ENCODE results near the gene PDE4B.
A peak's percentile ranks its signal among the peaks of the same experiment; 100 is the strongest.

PDE4B gene

DNA sequence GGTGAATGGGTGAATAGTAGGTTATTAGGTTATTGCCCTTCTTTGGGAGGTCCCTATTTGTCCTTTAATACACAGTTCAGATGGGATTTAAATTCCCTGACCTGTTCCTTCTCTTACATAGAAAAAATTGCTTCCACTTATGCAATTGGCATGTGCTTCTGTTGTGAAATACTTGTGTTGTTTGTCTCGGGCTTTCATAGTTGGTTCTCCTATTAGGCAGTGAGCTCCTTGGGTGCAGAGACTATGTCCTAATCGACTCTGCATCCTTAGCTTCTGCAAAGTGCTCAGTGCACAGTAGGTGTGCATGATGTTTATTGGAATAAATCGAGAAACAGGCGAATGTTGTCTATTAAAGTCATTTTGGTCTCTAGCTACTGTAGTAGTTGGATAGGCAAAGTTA is 1.3 kb upstream of the PDE4B start:
- no peak for DNase-seq

DNA sequence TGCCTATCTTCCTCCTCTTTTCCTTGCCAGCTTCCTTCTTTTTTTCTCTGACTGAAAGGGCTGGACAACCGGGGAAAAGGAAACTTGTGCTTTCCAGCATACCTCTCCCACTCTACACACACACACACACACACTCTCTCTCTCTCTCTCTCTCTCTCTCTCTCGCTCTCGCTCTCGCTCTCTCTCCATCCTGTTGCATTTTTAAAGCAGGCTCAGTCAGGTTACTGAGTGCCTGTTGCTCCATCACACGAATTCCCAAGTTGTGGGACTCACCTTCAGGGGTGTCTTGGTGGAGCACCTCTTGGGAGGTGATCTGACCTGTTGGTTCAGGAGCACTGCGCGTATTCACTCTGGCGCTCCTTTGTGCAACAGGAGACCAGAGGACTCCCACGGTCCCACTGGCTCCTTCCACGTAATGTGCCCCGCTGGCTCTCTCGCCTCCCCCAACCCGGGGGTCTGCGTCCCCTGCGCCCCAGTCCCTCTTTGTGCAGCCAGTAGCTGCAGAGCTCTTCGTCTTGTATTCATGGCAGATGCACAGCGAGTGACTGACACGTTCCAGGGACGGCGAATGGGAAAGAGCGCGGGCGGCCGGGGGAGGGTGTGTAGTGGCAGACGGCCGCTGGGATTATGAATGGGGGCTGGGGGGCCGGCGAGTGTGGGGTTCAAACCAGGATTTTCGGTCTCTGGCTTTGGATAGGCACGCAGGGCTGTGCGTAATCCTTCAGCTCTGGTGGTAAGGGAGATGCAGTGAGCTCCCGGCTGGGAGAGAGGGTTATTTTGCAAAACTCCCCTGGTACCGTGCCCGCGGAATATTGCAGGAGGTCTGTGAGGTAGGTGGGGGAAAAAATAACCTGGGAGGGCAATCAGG is 660 bp upstream of the PDE4B start:
- no peak for DNase-seq
- TF ChIP-seq GATA1 (IDR thresholded peaks at IDR 0.05; ENCODE audit: low read depth, low read length): no peak
- no peak for TF ChIP-seq POLR2A (IDR thresholded peaks at IDR 0.05; ENCODE audit: low read length)

More for the DNA sequence above, 1.3 kb upstream of the PDE4B start:
- TF ChIP-seq POLR2A (IDR thresholded peaks at IDR 0.05; ENCODE audit: low read length) (no peak), GATA1 (IDR thresholded peaks at IDR 0.05; ENCODE audit: low read depth, low read length) (no peak)

DNA sequence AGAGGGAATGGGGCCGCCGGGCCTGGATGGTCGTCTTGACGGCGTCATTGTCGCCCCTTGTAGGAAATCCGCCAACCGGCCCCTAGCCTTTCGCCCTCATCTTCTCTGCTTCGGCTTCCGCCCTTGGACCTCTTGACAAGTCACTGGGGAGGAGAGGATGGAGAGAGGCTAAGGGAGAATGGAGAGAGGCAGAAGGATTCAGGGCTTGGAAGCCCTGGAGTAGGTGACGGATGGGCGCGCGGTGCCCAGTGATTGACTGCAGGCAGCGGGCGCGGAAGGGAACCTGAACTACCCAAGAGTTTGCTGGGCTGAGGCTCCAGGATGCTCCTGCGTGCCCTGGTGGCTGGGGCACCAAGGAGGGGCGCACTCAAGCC is 651 bp downstream of the PDE4B start:
- no peak for DNase-seq

DNA sequence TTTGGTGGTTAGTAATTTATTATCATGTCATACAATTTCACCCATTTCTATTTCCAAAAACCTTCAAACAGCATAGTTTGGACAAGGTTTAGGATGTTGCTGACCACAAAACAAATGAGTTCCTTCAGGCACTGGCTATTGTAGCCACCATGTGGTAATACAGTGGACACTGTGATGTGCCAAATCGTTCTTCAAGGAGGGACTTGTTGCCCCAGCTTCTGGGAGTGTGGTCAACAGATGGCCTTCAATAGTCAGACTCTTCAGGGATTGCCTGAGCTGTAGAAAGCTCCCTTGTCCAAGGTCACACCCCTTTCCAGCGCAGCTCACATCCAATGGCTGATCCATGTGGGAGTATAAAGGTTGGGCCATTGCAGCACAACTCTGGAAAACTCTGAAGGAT is 2.6 kb downstream of the PDE4B start:
- TF ChIP-seq POLR2A (IDR thresholded peaks at IDR 0.05; ENCODE audit: low read length) (no peak), GATA1 (IDR thresholded peaks at IDR 0.05; ENCODE audit: low read depth, low read length) (no peak)
- no peak for DNase-seq

More for the DNA sequence above, 651 bp downstream of the PDE4B start:
- TF ChIP-seq GATA1 (IDR thresholded peaks at IDR 0.05; ENCODE audit: low read depth, low read length): no peak
- TF ChIP-seq POLR2A (IDR thresholded peaks at IDR 0.05; ENCODE audit: low read length): no peak

DNA sequence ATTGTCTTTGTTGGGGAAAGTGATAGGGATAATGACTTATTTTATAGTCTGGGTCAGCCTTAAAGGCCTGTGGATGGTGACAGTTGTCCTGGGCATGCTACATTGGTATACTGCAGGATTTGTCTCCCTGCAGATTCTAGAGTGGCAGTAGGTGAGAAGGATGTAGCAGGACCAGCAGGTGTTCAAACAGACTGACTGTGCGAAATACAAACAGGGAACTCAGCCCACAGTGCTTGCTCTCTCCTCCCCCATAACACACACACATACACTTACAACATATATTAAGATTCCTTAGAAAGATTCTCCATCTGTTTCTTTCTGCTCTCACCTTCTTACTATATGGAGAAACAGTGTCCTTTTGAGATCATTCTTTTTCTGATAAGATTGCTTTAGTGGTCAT is 6.9 kb downstream of the PDE4B start:
- TF ChIP-seq POLR2A (IDR thresholded peaks at IDR 0.05; ENCODE audit: low read length) (no peak), GATA1 (IDR thresholded peaks at IDR 0.05; ENCODE audit: low read depth, low read length) (no peak)

DNA sequence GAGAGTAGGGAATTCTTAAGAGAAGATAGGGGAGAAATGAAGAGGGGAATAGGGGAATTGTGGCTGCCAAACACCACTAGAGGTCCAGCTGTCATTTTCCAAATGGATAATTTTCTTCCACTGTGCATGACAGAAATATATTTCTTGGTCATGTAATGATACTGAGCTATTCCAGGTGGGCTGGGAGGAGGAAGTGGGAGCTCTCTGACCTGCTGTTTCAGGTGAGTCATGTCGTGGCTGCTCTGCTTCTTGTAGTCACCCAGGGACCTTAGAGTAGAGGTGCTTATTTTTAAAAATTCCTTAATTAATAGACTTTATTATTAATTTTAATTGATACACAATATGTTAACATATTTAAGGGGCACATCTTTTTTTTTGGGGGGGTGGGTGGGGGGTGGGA is 11.9 kb downstream of the PDE4B start:
- no peak for TF ChIP-seq POLR2A (IDR thresholded peaks at IDR 0.05; ENCODE audit: low read length)
- no peak for TF ChIP-seq GATA1 (IDR thresholded peaks at IDR 0.05; ENCODE audit: low read depth, low read length)
- no peak for DNase-seq

More for the DNA sequence above, 6.9 kb downstream of the PDE4B start:
- no peak for DNase-seq

DNA sequence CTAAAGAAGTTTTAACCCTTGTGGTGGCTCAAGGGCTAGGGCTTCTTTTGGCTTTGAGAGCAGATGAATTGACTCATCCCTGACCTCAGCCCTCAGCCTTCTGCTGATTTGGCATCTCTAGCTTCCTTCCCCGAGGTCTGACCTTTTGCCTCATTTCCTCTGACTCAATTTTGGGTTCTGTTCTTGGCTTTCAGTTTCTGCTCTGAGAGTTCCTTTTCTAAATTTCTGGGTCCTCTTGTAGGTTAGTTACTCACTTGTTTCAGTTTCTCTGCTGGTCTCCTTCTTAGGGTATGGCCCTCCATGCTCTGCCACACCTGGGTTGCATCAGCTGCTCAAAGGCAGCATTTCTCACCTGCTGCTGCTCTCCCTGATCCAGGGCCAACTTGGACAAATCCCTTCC is 19.4 kb downstream of the PDE4B start:
- peak in 1 of 2 experiments; percentile 42 for DNase-seq
- TF ChIP-seq GATA1 (IDR thresholded peaks at IDR 0.05; ENCODE audit: low read depth, low read length) (no peak), POLR2A (IDR thresholded peaks at IDR 0.05; ENCODE audit: low read length) (no peak)

DNA sequence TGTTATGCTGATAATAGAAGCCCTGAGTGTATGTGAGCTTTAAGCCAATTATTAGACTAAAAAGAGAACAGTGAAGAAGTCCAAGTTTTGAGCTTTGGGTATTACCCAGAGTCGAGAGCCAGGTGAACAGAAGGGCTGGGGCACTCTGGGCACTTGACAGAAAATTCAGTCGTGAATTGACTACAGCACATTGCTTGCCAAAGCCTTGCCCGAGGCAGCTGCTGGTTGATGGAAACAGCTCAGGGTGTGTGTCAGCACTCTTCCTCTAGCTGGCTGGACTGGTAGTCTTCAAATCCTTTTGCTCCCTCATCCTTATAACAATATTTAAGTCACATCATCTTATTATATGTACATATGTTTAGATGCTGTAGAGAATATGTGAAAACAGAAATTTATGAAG is 21.3 kb downstream of the PDE4B start:
- no peak for DNase-seq
- TF ChIP-seq POLR2A (IDR thresholded peaks at IDR 0.05; ENCODE audit: low read length) (no peak), GATA1 (IDR thresholded peaks at IDR 0.05; ENCODE audit: low read depth, low read length) (no peak)

DNA sequence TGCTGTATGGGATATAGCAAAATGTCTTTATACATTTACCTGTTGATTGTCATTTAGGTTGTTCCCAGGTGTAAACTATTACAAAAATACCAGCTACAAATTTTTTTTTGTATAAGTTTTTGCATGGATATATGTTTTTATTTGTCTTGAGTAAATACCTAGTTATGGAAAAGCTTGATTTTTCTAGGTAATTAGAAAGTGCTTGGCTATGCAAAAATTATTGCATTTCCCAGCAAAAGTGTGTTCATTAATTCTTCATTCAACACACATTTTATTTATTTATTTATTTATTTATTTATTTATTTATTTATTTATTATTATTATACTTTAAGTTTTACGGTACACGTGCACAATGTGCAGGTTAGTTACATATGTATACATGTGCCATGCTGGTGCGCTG is 22.1 kb downstream of the PDE4B start:
- no peak for DNase-seq
- TF ChIP-seq GATA1 (IDR thresholded peaks at IDR 0.05; ENCODE audit: low read depth, low read length): no peak
- TF ChIP-seq POLR2A (IDR thresholded peaks at IDR 0.05; ENCODE audit: low read length): no peak

DNA sequence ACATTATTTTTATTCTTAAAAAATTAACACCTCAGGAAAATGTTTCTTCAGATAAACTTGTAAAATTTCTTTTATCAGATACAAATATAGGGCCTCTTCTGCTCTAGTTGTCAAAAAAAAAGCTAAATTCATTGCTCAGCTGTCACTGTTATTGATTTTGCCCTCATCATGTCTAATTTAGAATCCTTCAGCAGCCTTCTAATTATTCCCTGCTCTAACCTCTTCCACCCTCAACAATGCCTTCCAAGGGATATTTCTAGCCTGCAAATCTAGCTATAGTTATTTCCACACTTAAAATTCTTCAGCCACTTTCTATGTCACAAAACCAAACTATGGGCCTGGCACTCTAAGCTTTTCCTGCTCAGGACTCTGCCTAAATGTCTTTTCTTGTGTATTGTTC is 25.2 kb downstream of the PDE4B start:
- TF ChIP-seq GATA1 (IDR thresholded peaks at IDR 0.05; ENCODE audit: low read depth, low read length) (no peak), POLR2A (IDR thresholded peaks at IDR 0.05; ENCODE audit: low read length) (no peak)
- no peak for DNase-seq

DNA sequence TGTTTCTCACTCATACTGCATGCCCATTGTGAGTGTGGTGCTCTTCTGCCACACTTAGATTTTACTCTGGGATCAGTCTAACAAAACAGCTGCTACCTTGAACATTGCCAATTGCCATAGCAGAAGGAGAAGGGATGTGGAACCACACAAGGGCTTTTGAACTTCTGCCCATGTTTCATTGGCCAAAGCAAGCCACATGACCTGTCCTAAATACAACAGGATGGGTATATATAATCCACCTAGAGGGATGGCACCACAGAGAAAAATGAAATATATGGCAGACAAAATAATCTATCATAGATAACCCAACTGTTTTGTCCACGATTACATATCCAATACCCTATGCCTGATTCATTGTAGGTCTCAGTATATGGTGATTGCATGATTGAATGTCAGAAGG is 26.3 kb downstream of the PDE4B start:
- TF ChIP-seq POLR2A (IDR thresholded peaks at IDR 0.05; ENCODE audit: low read length): no peak
- no peak for DNase-seq

DNA sequence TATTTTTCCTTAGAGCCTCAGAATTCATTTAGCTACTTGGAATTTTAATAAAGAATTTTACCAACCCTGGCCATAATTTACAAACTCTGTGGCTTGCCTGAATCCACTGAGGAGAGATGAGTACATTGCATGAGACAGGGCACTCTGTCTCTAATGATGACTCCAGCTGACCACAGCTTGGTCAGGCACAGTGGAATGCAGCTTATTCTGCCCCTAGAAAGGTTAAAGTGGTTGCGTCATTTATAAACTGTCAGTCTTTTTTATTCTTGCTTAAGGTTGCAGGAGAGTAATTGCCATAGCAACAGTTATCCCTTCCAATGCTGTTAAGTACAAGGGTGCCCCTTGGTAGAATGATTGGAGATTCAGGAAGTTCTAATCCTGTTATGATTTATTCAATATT is 28.3 kb downstream of the PDE4B start:
- TF ChIP-seq GATA1 (IDR thresholded peaks at IDR 0.05; ENCODE audit: low read depth, low read length): no peak
- no peak for TF ChIP-seq POLR2A (IDR thresholded peaks at IDR 0.05; ENCODE audit: low read length)
- DNase-seq: no peak

DNA sequence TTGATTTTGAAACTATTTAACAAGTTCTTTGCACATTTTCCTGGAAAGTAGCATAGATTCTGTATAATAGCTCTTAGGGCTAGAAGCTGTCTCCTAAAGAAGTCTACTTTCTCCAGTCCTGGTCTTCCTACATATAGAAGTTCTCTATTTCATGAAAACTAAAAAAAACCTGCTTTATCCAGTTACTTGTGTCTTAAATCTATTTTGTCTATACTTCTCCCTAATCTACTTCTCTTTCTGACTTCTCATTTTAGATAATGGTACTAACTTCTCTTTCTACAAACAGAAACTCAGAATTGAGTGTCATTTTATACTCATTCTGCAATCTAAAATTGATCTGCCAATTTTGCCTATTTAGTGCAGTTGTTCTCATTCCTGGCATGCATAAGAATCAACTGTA is 28.7 kb downstream of the PDE4B start:
- no peak for TF ChIP-seq GATA1 (IDR thresholded peaks at IDR 0.05; ENCODE audit: low read depth, low read length)
- TF ChIP-seq POLR2A (IDR thresholded peaks at IDR 0.05; ENCODE audit: low read length): no peak
- DNase-seq: no peak

DNA sequence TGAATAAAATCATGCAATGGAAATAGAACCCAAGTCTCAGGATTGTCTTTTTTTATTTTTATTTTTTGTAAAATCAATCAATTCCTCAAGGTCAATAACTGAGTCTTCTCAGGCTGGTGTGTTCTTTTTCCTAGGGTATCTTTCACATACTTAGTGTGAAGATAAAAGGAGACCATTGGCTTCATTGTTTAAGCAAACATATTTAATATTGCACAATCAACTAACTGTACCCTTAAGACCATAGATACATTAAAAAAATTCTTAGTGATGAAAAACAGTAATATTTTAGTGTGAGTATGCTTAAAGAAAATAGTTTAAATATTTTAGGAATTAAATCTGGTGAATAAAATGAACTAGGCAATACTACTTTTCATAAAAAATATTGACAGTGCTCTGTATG is 31.4 kb downstream of the PDE4B start:
- DNase-seq: no peak
- no peak for TF ChIP-seq POLR2A (IDR thresholded peaks at IDR 0.05; ENCODE audit: low read length)
- no peak for TF ChIP-seq GATA1 (IDR thresholded peaks at IDR 0.05; ENCODE audit: low read depth, low read length)

DNA sequence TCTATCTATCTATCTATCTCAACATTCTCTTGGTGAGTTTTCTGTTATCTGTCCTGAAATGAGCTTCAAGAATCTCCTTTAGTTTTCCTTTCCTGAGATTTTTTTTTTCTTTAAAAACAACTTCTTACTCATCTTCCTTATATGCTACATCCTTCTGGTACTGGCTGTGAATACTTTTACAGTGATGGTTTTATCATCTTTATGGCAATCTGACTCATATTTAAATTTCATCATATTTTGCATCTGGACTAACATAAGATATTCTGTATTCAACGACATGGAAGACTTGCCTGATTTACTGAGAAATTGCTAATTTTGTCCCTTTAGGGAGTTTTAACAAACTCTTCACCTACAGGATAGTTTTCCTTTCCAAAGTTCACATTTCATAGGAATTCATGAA is 33.0 kb downstream of the PDE4B start:
- DNase-seq: no peak
- TF ChIP-seq POLR2A (IDR thresholded peaks at IDR 0.05; ENCODE audit: low read length) (no peak), GATA1 (IDR thresholded peaks at IDR 0.05; ENCODE audit: low read depth, low read length) (no peak)

All from erythroblast (primary cell).